ENCODE data around the gene IGSF1.

IGSF1 gene

GRCh38 chrX:131273011-131273410 is 16.1 kb downstream of the IGSF1 start:
- Histone ChIP-seq H2AFZ (ENCODE audit: low read depth, low read length) (no peak overlapping the region), H3K36me3 (replicated peaks; ENCODE audit: low read depth, low read length) (no peaks in the 10 kb centered on the region), H4K20me1 (ENCODE audit: insufficient read depth, low read length) (no peaks in the 10 kb centered on the region), H3K27ac (ENCODE audit: low read length) (no peak overlapping the region), H3K4me1 (ENCODE audit: low read length) (no peaks in the 10 kb centered on the region), H3K4me2 (ENCODE audit: low read length) (no peak overlapping the region), H3K27me3 (ENCODE audit: low read depth, low read length) (no peaks in the 10 kb centered on the region), H3K79me2 (ENCODE audit: low read length) (no peaks in the 10 kb centered on the region), H3K9ac (ENCODE audit: low read length) (no peak overlapping the region), H3K9me3 (ENCODE audit: insufficient read depth, low read length) (no peaks in the 10 kb centered on the region), H3K4me3 (ENCODE audit: low read length) (no peak overlapping the region)
- no peak for TF ChIP-seq CTCF (IDR thresholded peaks at IDR 0.05; ENCODE audit: low read depth, low read length)
- no peak for TF ChIP-seq EZH2phosphoT487 (IDR thresholded peaks at IDR 0.05; ENCODE audit: low read depth)

DNA sequence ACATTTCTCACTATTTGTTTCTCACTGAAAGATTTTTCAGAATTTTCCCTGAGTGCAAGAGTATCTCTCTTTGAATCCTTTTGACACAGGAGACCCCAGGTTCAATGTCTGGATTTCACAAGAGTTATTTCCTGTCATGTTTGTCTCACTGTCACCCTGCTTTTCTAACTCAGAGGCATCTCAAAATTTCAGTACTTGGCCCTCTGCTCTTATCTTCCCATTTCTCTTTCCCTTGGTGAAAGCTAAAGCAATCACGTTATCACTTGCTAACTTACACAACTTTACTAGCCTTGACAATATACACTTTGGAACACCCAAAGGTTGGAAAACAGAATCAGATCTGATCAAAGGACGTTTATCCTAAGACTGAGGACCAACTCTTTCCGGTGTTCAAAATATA is 17.3 kb downstream of the IGSF1 start:
- H2AFZ ChIP-seq (ENCODE audit: low read depth, low read length) = no peak overlapping the region
- H3K36me3 ChIP-seq (replicated peaks; ENCODE audit: low read depth, low read length) = no peaks in the 10 kb centered on the region
- H3K4me2 ChIP-seq (ENCODE audit: low read length) = no peak overlapping the region
- TF ChIP-seq CTCF (IDR thresholded peaks at IDR 0.05; ENCODE audit: low read depth, low read length) (no peak), EZH2phosphoT487 (IDR thresholded peaks at IDR 0.05; ENCODE audit: low read depth) (no peak)
- no peaks in the 10 kb centered on the region for H3K27me3 ChIP-seq (ENCODE audit: low read depth, low read length)
- H3K4me3 ChIP-seq (ENCODE audit: low read length) = no peak overlapping the region
- H3K4me1 ChIP-seq (ENCODE audit: low read length) = no peaks in the 10 kb centered on the region
- H3K9ac ChIP-seq (ENCODE audit: low read length) = no peak overlapping the region
- H3K79me2 ChIP-seq (ENCODE audit: low read length) = no peaks in the 10 kb centered on the region
- H3K9me3 ChIP-seq (ENCODE audit: insufficient read depth, low read length) = no peaks in the 10 kb centered on the region
- no peak overlapping the region for H3K27ac ChIP-seq (ENCODE audit: low read length)
- no peaks in the 10 kb centered on the region for H4K20me1 ChIP-seq (ENCODE audit: insufficient read depth, low read length)

DNA sequence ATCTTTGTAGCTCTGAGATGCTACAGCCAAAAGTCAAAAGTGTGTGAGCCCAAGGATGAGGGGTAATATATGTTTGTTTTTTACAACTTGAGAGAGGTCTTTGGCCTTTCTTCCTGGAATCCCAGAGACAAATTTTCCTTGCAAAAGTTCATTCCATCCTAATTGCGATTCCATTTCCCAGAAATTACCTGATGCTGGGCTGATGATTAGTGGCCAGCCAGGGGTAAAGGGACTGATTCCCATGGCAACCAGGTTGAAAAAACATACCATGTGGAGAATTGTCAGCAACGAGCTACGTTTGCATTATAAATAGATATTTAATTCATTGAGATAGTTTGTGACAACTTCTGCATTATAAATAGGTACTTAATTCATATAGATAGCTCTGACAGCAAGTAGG is 17.8 kb downstream of the IGSF1 start:
- Histone ChIP-seq H2AFZ (ENCODE audit: low read depth, low read length) (no peak overlapping the region), H3K4me2 (ENCODE audit: low read length) (no peak overlapping the region), H3K4me1 (ENCODE audit: low read length) (no peaks in the 10 kb centered on the region), H3K36me3 (replicated peaks; ENCODE audit: low read depth, low read length) (no peaks in the 10 kb centered on the region), H3K27ac (ENCODE audit: low read length) (no peak overlapping the region), H3K79me2 (ENCODE audit: low read length) (no peaks in the 10 kb centered on the region), H3K27me3 (ENCODE audit: low read depth, low read length) (no peaks in the 10 kb centered on the region), H3K9ac (ENCODE audit: low read length) (no peak overlapping the region), H4K20me1 (ENCODE audit: insufficient read depth, low read length) (no peaks in the 10 kb centered on the region), H3K4me3 (ENCODE audit: low read length) (no peak overlapping the region), H3K9me3 (ENCODE audit: insufficient read depth, low read length) (no peaks in the 10 kb centered on the region)
- TF ChIP-seq CTCF (IDR thresholded peaks at IDR 0.05; ENCODE audit: low read depth, low read length) = no peak
- no peak for TF ChIP-seq EZH2phosphoT487 (IDR thresholded peaks at IDR 0.05; ENCODE audit: low read depth)

DNA sequence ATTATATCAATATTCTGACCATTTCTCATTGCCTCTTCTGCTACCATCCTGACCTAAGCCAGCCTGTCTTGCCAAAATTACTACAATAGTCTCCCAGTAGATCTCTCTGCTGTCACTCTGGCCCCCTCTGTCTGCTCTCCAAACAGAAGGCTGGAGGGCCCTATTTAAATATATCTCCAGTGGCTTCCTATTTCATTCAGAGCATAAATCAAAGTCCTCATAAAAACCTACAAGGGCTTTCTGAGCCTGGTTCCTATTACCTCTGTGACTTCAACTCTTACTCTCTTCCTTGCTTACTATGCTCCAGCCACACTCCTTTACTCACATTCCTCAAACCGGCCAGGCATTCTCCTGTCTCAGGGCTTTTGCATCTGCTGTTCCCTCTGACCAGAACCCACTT is 19.0 kb downstream of the IGSF1 start:
- Histone ChIP-seq H3K4me3 (ENCODE audit: low read length) (no peak overlapping the region), H2AFZ (ENCODE audit: low read depth, low read length) (no peak overlapping the region), H3K27me3 (ENCODE audit: low read depth, low read length) (no peaks in the 10 kb centered on the region), H3K9ac (ENCODE audit: low read length) (no peak overlapping the region), H3K27ac (ENCODE audit: low read length) (no peak overlapping the region), H3K79me2 (ENCODE audit: low read length) (no peaks in the 10 kb centered on the region), H3K9me3 (ENCODE audit: insufficient read depth, low read length) (no peaks in the 10 kb centered on the region), H3K4me2 (ENCODE audit: low read length) (no peak overlapping the region), H4K20me1 (ENCODE audit: insufficient read depth, low read length) (no peaks in the 10 kb centered on the region), H3K36me3 (replicated peaks; ENCODE audit: low read depth, low read length) (no peaks in the 10 kb centered on the region), H3K4me1 (ENCODE audit: low read length) (no peaks in the 10 kb centered on the region)
- TF ChIP-seq EZH2phosphoT487 (IDR thresholded peaks at IDR 0.05; ENCODE audit: low read depth) = no peak
- TF ChIP-seq CTCF (IDR thresholded peaks at IDR 0.05; ENCODE audit: low read depth, low read length) = no peak
